AG08396 (cell line): ENCODE data around the gene LEMD3.
"Not testable (repeated sequence)": the region's sequence is repeated elsewhere in the genome, so short reads cannot be mapped to it uniquely, and the experiment has no call there.

Experiments used
- DNase-seq: peaks from one replicate; pipeline ENCODE4 v3.0.0; 2012; ENCODE audit warnings: low spot score, mixed read lengths

Gene LEMD3

DNA sequence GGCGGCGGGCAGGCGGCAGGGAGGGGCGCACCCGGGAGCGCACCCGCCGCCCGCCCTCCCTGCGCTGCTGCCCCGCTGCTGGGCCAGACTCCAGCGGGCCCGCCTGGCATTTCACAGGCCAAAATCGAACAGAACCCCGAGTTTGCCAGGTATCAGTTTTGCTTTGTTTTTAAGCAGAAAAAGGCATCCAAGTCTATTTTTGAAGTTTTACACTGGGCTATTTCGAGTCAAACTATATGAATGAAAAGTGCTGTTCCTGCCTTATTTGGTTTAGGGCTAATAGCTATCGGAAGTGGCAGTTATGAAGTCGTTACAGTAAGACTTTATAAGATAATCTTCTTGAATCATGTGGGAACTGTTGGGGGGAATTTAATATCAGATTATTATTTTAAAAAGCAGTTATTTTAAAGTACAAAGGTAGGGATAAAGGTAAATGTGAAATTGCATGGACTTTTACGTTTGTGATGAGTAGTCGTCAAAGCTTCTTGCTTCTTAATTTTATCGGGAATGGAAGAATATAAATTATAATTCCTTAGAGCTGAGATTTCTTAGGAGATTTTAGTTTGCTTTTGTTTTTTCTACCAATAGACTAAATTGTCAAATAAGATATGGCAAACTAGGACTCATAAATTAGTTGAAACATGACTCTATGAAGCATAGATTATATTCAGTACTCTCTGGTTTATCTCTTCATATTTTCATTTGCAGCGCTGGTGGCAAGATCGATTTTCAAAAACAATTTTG is 110.2 kb downstream of the LEMD3 start:
- DNase-seq: peak; percentile 83

GRCh38 chr12:65280306-65280705 is 110.9 kb downstream of the LEMD3 start:
- DNase-seq: no peak

- peak; percentile 13 for DNase-seq
Observed at GRCh38 chr12:65282840-65283239, 113.5 kb downstream of the LEMD3 start.

DNA sequence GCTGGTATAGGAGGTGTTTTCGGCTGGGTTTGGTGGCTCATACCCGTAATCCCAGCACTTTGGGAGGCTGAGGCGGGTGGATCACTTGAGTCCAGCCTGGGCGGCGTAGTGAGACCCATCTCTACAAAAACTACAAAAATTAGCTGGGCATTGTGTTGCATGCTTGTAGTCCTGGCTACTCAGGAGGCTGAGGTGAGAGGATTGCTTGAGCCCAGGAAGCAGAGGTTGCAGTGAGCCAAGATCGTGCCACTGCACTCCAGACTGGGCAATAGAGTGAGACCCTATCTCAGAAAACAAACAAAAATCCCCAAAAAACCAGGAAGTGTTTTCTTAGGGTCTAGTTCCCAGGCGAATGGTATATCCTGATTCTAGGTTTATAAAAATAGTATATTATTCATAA is 116.1 kb downstream of the LEMD3 start:
- not testable (repeated sequence) for DNase-seq

DNA sequence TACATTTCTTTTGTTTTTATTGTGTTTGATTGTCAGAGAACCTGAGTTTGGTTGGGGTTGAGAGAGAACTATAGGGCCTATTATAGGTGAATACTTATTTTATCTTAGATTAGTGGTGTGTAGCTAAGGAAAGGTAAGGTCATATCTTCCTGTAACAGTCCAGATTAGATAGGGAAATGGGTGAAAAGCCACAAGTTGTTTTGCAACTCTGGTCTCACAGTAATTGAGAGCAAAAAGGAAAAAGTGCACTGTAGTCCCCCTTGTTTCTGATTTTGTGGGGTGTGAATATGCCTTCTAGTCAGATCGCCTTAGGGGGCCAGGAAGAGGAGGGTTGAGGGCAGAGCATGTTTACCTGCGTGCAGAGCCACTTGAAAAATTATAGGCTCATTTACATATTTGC is 118.0 kb downstream of the LEMD3 start:
- DNase-seq: no peak

DNA sequence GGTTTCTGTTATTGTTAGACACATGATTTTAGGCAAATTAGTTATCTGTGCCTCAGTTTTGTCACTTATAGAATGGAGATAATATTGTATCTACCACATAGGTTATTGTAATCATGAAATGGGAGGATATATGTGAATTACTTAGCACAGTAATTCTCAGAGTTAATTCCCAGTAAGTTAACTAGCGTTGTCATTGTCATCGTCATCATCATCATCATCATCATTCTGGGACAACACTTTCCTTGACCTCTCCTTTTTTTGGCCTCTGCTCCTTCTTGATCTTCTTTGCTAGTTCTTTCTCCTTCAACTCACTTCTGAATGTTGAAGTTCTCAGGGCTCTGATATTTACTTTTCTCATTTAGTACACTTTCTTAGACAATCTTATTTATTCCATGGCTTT is 122.9 kb downstream of the LEMD3 start:
- DNase-seq: no peak

DNA sequence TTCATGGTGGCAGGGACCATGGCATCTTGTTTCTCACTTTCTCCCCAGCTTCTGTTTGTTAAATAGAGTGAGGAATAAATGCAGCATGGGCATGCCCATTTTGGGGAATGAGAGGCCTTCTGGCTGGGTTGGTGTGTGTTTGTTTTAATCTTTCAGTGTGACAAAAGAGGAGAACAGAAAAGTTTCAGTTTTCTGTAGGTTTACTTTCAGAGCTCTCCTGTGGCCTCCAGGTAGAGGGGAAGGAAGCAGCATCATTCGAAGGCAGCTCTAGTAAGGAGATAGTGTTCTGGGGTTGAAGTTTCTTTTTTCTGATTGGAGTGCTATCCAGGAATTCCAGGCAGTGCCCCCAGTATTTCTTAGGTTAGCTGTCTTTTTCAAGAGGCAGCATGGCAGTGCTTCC is 124.4 kb downstream of the LEMD3 start:
- no peak for DNase-seq

DNA sequence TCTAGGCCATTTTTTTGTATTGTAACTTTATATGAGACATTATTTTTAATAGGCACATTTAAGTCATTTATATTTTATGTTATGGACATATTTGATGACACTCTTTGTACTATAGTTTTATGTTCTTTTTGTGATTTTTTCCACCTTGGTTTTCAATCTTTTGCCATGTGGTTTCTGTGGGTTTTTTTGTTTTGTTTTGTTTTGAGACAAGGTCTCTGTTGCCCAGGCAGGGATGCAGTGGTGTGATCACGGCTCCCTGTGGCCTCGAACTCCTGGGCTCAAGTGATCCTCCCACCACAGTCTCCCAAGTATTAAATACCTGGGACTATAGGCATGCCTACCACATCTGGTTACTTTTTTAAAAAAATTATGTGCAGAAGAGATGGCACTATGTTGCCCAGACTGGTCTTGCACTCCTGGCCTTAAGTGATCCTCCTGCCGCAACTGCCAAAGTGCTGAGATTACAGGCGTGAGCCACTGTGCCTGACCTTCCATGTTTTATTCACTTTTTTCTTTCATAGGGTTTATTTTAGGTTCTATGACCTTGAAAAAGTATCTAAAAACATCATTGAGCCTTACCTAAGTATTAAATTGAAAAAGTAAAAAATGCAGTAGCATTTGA is 125.4 kb downstream of the LEMD3 start:
- DNase-seq: no peak

DNA sequence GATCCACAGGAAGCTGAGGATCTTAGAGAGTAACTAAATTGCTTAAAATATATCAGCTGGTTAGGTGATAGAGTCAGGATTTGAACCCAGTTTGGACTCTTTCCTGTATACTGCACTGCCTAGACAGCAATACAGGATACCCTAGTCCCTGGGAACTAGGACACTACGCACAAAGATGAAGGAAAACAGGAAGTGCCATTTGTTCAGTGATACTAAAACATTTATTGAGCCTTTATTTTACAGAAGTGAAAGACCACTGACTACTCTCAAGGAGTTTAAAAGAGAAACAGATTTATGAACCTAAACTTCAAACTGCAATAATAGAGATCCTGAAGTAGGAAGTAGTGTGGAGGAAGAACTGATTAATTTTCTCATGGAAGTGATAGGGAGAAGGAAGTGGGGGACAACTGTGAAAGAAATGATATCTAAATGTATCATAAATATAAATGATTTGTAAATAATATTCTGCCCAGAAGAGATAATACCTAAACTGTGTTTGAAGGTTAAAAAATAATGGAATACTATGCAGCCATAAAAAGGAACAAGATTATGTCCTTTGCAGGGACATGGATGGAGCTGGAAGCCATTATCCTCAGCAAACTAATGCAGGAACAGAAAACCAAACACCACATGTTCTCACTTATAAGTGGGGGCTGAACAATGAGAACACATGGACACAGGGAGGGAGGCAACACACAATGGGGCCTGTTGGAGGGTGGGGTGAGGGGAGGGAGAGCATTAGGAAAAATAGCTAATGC is 127.3 kb downstream of the LEMD3 start:
- no peak for DNase-seq
